ENCODE results near the gene CALCA.

Gene CALCA

DNA sequence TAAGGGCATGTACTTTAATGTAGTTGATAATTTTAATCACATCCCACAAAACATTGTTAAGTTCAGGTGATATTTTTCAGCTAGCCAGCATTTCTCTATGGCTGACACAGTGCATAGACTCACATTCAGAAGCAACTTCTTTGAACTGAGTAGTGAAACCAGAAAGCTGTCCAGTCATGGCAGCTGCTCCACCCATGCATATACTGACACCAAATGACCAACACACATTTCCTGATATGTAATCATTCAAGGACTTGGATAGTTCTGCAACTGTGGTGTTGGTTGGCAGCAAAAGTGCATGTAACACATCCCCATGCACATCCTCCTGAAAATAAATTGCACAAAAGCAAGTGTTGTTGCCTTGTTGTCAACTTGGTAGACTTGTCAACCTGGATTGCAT lies 39.7 kb downstream of the CALCA start:
- TF ChIP-seq TCF4 (CRISPR knock-in tag; IDR thresholded peaks at IDR 0.05; ENCODE audit: borderline replicate concordance) (no peak), ZNF565 (CRISPR knock-in tag; conservative IDR thresholded peaks at IDR 0.05; ENCODE audit: low read depth) (no peak), SNAI2 (CRISPR knock-in tag; IDR thresholded peaks at IDR 0.05) (no peak)

GRCh38 chr11:14930369-14930768 lies 41.8 kb downstream of the CALCA start:
- TF ChIP-seq CSRNP3 (CRISPR knock-in tag; IDR thresholded peaks at IDR 0.05): no peak
- TF ChIP-seq ZFP30 (CRISPR knock-in tag; IDR thresholded peaks at IDR 0.05): no peak
- TF ChIP-seq BACH2 (CRISPR knock-in tag; IDR thresholded peaks at IDR 0.05; ENCODE audit: borderline replicate concordance): no peak
- no peak for TF ChIP-seq ZFP3 (CRISPR knock-in tag; IDR thresholded peaks at IDR 0.05)
- no peak for TF ChIP-seq ESRRG (CRISPR knock-in tag; IDR thresholded peaks at IDR 0.05)
- no peak for TF ChIP-seq PPARA (CRISPR knock-in tag; IDR thresholded peaks at IDR 0.05; ENCODE audit: borderline replicate concordance)
- no peak for TF ChIP-seq PATZ1 (CRISPR knock-in tag; IDR thresholded peaks at IDR 0.05; ENCODE audit: borderline replicate concordance)
- TF ChIP-seq ARNTL (CRISPR knock-in tag; IDR thresholded peaks at IDR 0.05; ENCODE audit: borderline replicate concordance, low read depth): no peak
- TF ChIP-seq OSR1 (CRISPR knock-in tag; IDR thresholded peaks at IDR 0.05): no peak
- no peak for TF ChIP-seq SNAI2 (CRISPR knock-in tag; IDR thresholded peaks at IDR 0.05)
- TF ChIP-seq, protein P1, sequence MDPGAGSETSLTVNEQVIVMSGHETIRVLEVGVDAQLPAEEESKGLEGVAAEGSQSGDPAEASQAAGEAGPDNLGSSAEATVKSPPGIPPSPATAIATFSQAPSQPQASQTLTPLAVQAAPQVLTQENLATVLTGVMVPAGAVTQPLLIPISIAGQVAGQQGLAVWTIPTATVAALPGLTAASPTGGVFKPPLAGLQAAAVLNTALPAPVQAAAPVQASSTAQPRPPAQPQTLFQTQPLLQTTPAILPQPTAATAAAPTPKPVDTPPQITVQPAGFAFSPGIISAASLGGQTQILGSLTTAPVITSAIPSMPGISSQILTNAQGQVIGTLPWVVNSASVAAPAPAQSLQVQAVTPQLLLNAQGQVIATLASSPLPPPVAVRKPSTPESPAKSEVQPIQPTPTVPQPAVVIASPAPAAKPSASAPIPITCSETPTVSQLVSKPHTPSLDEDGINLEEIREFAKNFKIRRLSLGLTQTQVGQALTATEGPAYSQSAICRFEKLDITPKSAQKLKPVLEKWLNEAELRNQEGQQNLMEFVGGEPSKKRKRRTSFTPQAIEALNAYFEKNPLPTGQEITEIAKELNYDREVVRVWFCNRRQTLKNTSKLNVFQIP (CRISPR knock-in tag; IDR thresholded peaks at IDR 0.05; ENCODE audit: borderline replicate concordance, low read depth): no peak
- TF ChIP-seq ZNF8 (CRISPR knock-in tag; IDR thresholded peaks at IDR 0.05): no peak
- no peak for TF ChIP-seq GLIS3 (CRISPR knock-in tag; IDR thresholded peaks at IDR 0.05)
- no peak for ATAC-seq

More for the DNA sequence above, 39.7 kb downstream of the CALCA start:
- ATAC-seq: no peak

GRCh38 chr11:14927146-14927545 lies 45.0 kb downstream of the CALCA start:
- TF ChIP-seq ZFP30 (CRISPR knock-in tag; IDR thresholded peaks at IDR 0.05) (no peak), ESRRG (CRISPR knock-in tag; IDR thresholded peaks at IDR 0.05) (no peak), PATZ1 (CRISPR knock-in tag; IDR thresholded peaks at IDR 0.05; ENCODE audit: borderline replicate concordance) (no peak), GLIS3 (CRISPR knock-in tag; IDR thresholded peaks at IDR 0.05) (no peak), SNAI2 (CRISPR knock-in tag; IDR thresholded peaks at IDR 0.05) (no peak), RARB (CRISPR knock-in tag; IDR thresholded peaks at IDR 0.05) (no peak), CSDC2 (CRISPR knock-in tag; IDR thresholded peaks at IDR 0.05) (no peak), ZC3H10 (CRISPR knock-in tag; IDR thresholded peaks at IDR 0.05) (no peak)
- ATAC-seq: no peak; the same call in 2 of the 3 replicates

GRCh38 chr11:14924318-14924717 lies 47.8 kb downstream of the CALCA start:
- no peak for TF ChIP-seq ZNF70 (CRISPR knock-in tag; IDR thresholded peaks at IDR 0.05)
- TF ChIP-seq SNAI2 (CRISPR knock-in tag; IDR thresholded peaks at IDR 0.05): no peak
- TF ChIP-seq CSDC2 (CRISPR knock-in tag; IDR thresholded peaks at IDR 0.05): no peak
- no peak for TF ChIP-seq ESRRG (CRISPR knock-in tag; IDR thresholded peaks at IDR 0.05)
- no peak for TF ChIP-seq CSRNP3 (CRISPR knock-in tag; IDR thresholded peaks at IDR 0.05)
- no peak for TF ChIP-seq ZFP30 (CRISPR knock-in tag; IDR thresholded peaks at IDR 0.05)
- no peak for TF ChIP-seq ISL1 (CRISPR knock-in tag; IDR thresholded peaks at IDR 0.05)
- TF ChIP-seq TCF4 (CRISPR knock-in tag; IDR thresholded peaks at IDR 0.05; ENCODE audit: borderline replicate concordance): no peak
- TF ChIP-seq GLIS3 (CRISPR knock-in tag; IDR thresholded peaks at IDR 0.05): no peak
- TF ChIP-seq ZC3H10 (CRISPR knock-in tag; IDR thresholded peaks at IDR 0.05): no peak
- ATAC-seq: no peak
